Midbrain (tissue), 1 donor: ENCODE results near the gene CLDN4.

ENCODE experiments used
- DNase-seq: peaks from one replicate; lab custom pipeline; 2025; lab: John Stamatoyannopoulos, UW

The CLDN4 gene

GRCh38 chr7:73842067-73842976, 11.5 kb downstream of the CLDN4 start, which contains the start of gene METTL27:
METTL27 (minus strand) TSS chr7:73842516; CDS start chr7:73842140, 376 bp downstream.
- DNase-seq, result peak; percentile 91

- no peak for DNase-seq
These were observed 13.3 kb downstream of the CLDN4 start for GRCh38 chr7:73844131-73844547.

GRCh38 chr7:73844848-73845460, 14.2 kb downstream of the CLDN4 start:
- DNase-seq, result no peak

- peak; percentile 25 for DNase-seq
These were observed 15.0 kb downstream of the CLDN4 start for GRCh38 chr7:73845701-73846195.

GRCh38 chr7:73847941-73848723, 17.3 kb downstream of the CLDN4 start:
- DNase-seq, result no peak

- DNase-seq, result no peak
These were observed 20.0 kb downstream of the CLDN4 start for GRCh38 chr7:73850781-73851207.

GRCh38 chr7:73851410-73852338, 20.9 kb downstream of the CLDN4 start:
- DNase-seq, result no peak

- no peak for DNase-seq
These were observed 21.7 kb downstream of the CLDN4 start for GRCh38 chr7:73852500-73852899.

- no peak for DNase-seq
These were observed 26.1 kb downstream of the CLDN4 start for GRCh38 chr7:73856941-73857340.

GRCh38 chr7:73858807-73859206, 28.0 kb downstream of the CLDN4 start:
- DNase-seq, result no peak

GRCh38 chr7:73860859-73861258, 30.1 kb downstream of the CLDN4 start, which contains the start of gene TMEM270:
TMEM270 (plus strand) TSS chr7:73861159; CDS start chr7:73861195, 36 bp downstream.
- no peak for DNase-seq

- DNase-seq, result no peak
These were observed 30.5 kb downstream of the CLDN4 start for GRCh38 chr7:73861305-73861704.

- no peak for DNase-seq
These were observed 34.4 kb downstream of the CLDN4 start for GRCh38 chr7:73864981-73865711.

GRCh38 chr7:73865738-73866445, 35.1 kb downstream of the CLDN4 start:
- DNase-seq, result peak; percentile 66

- DNase-seq, result no peak
These were observed 35.6 kb downstream of the CLDN4 start for GRCh38 chr7:73866446-73866767.

- DNase-seq, result no peak
These were observed 38.4 kb downstream of the CLDN4 start for GRCh38 chr7:73869011-73869798.

- no peak for DNase-seq
These were observed 39.3 kb downstream of the CLDN4 start for GRCh38 chr7:73870041-73870492.

- no peak for DNase-seq
These were observed 40.6 kb downstream of the CLDN4 start for GRCh38 chr7:73871163-73872011.
